NCI-H2081 (cell line): ENCODE measurements around the gene MPZL1.
"Not testable (repeated sequence)": the region's sequence is repeated elsewhere in the genome, so short reads cannot be mapped to it uniquely, and the experiment has no call there.

Experiments
- DNase-seq, 2 experiments: peaks; one replicate each; lab custom pipeline; 2025; lab: John Stamatoyannopoulos, UW

MPZL1 gene

GRCh38 chr1:167781558-167781957 lies 59.8 kb downstream of the MPZL1 start:
- DNase-seq, result no peak

GRCh38 chr1:167782946-167783345 lies 61.2 kb downstream of the MPZL1 start:
- no peak for DNase-seq

GRCh38 chr1:167784876-167785550 lies 63.2 kb downstream of the MPZL1 start:
- DNase-seq, result no peak

GRCh38 chr1:167786502-167786901 lies 64.7 kb downstream of the MPZL1 start:
- DNase-seq, result no peak

GRCh38 chr1:167789501-167789900 lies 67.7 kb downstream of the MPZL1 start:
- DNase-seq, result no peak

GRCh38 chr1:167790117-167790516 lies 68.3 kb downstream of the MPZL1 start:
- no peak for DNase-seq

- DNase-seq, result no peak
These were observed 69.8 kb downstream of the MPZL1 start for GRCh38 chr1:167791281-167792187.

- no peak for DNase-seq
These were observed 70.4 kb downstream of the MPZL1 start for GRCh38 chr1:167792188-167792565.

GRCh38 chr1:167794043-167794442 lies 72.3 kb downstream of the MPZL1 start:
- DNase-seq, result no peak

- peak; percentile 74 to 89 for DNase-seq
These were observed 74.3 kb downstream of the MPZL1 start for GRCh38 chr1:167795810-167796740.

GRCh38 chr1:167797015-167797414 lies 75.2 kb downstream of the MPZL1 start:
- no peak for DNase-seq

- DNase-seq, result no peak
These were observed 77.2 kb downstream of the MPZL1 start for GRCh38 chr1:167798952-167799351.

GRCh38 chr1:167799747-167800146 lies 78.0 kb downstream of the MPZL1 start:
- no peak for DNase-seq

- DNase-seq, result no peak
These were observed 78.5 kb downstream of the MPZL1 start for GRCh38 chr1:167800251-167800650.

GRCh38 chr1:167802235-167802634 lies 80.5 kb downstream of the MPZL1 start:
- no peak for DNase-seq

GRCh38 chr1:167803358-167804207 lies 81.8 kb downstream of the MPZL1 start:
- DNase-seq, result peak; percentile 92 to 93

- DNase-seq, result no peak
These were observed 83.3 kb downstream of the MPZL1 start for GRCh38 chr1:167805041-167805556.

- not testable (repeated sequence) for DNase-seq
These were observed 84.5 kb downstream of the MPZL1 start for GRCh38 chr1:167806235-167806634.

- DNase-seq, result not testable (repeated sequence)
These were observed 84.9 kb downstream of the MPZL1 start for GRCh38 chr1:167806676-167807075.

GRCh38 chr1:167808104-167808503 lies 86.3 kb downstream of the MPZL1 start:
- DNase-seq, result no peak

GRCh38 chr1:167808690-167809089 lies 86.9 kb downstream of the MPZL1 start:
- no peak for DNase-seq
